Progenitor cell of endocrine pancreas (in vitro differentiated cells): ENCODE results near the gene PPP2R3B. TPM values are rescaled to one million over a fixed set of nuclear protein-coding genes. Genes with fewer than 3 reads are reported as not detected.

Source experiments
- DNase-seq: peaks from one replicate; pipeline ENCODE4 v3.0.0; 2021; ENCODE audit warnings: low spot score; ENCODE audit not compliant: unreplicated experiment
- H3K27ac Mint-ChIP-seq: 2 replicates; pipeline ENCODE4 v1.8.0; 2021; ENCODE audit warnings: mild to moderate bottlenecking, moderate library complexity, mixed read lengths
- H3K27me3 Mint-ChIP-seq: 2 replicates; pipeline ENCODE4 v1.8.0; 2021; ENCODE audit warnings: mixed read lengths
- H3K36me3 Mint-ChIP-seq: 2 replicates; pipeline ENCODE4 v1.8.0; 2022; ENCODE audit warnings: mixed read lengths; ENCODE audit not compliant: insufficient read depth
- H3K4me1 Mint-ChIP-seq: 2 replicates; pipeline ENCODE4 v1.8.0; 2021; ENCODE audit warnings: low read depth, mixed read lengths
- H3K4me3 Mint-ChIP-seq: 2 replicates; pipeline ENCODE4 v1.8.0; 2021; ENCODE audit warnings: low read depth, mild to moderate bottlenecking, moderate library complexity, mixed read lengths
- H3K9me3 Mint-ChIP-seq: 2 replicates; pipeline ENCODE4 v1.8.0; 2021; ENCODE audit warnings: low read depth, mixed read lengths
- total RNA-seq: library from RNA; stranded (reverse); gene quantifications from 2 replicates; pipeline ENCODE4 v1.2.1, GENCODE V29; 2021
- TF ChIP-seq, protein P1 (sequence below): fragments of 200-600 bp; sonication (generic); IDR thresholded peaks from one replicate; pipeline ENCODE4 v1.5.0; 2021; ENCODE audit warnings: antibody characterized with exemption, mild to moderate bottlenecking; ENCODE audit not compliant: unreplicated experiment

Gene PPP2R3B
- total RNA-seq, 1 donor from 2014 or later = 72.6 TPM

DNA sequence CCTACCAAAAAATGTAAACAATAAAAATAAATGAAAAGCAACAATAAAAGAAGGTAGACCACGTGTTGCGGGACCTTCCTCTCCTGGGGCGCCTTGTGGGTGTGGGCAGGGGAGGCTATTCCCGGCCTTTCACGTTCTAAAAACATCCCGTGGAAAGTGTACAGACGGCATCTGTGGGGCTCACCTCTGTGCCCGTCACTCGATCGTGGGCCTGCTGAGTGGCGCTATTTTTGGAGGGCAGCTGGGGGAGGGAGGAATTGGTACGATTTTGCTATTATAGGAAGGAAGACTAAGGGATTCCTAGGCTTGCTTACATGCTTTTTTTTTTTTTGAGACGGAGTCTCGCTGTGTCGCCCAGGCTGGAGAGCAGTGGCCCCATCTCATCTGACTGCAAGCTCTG lies 13.6 kb upstream of the PPP2R3B start:
- TF ChIP-seq, protein P1, sequence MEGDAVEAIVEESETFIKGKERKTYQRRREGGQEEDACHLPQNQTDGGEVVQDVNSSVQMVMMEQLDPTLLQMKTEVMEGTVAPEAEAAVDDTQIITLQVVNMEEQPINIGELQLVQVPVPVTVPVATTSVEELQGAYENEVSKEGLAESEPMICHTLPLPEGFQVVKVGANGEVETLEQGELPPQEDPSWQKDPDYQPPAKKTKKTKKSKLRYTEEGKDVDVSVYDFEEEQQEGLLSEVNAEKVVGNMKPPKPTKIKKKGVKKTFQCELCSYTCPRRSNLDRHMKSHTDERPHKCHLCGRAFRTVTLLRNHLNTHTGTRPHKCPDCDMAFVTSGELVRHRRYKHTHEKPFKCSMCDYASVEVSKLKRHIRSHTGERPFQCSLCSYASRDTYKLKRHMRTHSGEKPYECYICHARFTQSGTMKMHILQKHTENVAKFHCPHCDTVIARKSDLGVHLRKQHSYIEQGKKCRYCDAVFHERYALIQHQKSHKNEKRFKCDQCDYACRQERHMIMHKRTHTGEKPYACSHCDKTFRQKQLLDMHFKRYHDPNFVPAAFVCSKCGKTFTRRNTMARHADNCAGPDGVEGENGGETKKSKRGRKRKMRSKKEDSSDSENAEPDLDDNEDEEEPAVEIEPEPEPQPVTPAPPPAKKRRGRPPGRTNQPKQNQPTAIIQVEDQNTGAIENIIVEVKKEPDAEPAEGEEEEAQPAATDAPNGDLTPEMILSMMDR = no peak
- no peaks in the 10 kb centered on the region for H3K9me3 Mint-ChIP-seq
- no peaks in the 10 kb centered on the region for H3K27me3 Mint-ChIP-seq
- H3K27ac Mint-ChIP-seq = no peak overlapping the region
- no peak overlapping the region for H3K4me3 Mint-ChIP-seq
- DNase-seq = no peak
- no peaks in the 10 kb centered on the region for H3K4me1 Mint-ChIP-seq
- no peaks in the 10 kb centered on the region for H3K36me3 Mint-ChIP-seq

DNA sequence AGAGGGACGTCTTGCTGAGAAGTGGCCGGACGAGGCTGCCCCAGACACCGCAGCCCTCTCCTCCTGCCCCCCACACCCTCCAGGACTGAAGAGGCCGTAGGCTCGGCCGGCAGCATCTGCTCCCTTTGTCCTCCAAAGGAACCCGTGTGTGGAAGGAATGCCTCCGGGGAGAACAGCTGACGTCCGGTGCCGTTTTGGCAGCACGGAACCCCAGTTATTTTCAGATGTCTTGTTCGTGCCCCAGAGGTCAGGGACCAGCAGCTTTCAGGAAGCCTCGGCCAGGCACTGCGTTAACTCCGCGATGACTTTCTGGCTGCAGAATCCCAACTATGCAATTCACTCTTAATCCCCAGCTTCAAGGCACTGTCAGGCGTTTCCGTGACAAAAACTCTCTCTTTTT lies 10.9 kb upstream of the PPP2R3B start:
- Mint-ChIP-seq H3K9me3 (no peaks in the 10 kb centered on the region), H3K4me1 (no peaks in the 10 kb centered on the region), H3K27me3 (no peaks in the 10 kb centered on the region), H3K36me3 (no peaks in the 10 kb centered on the region), H3K27ac (no peak overlapping the region), H3K4me3 (no peak overlapping the region)
- TF ChIP-seq, protein P1 = no peak
- DNase-seq = no peak

DNA sequence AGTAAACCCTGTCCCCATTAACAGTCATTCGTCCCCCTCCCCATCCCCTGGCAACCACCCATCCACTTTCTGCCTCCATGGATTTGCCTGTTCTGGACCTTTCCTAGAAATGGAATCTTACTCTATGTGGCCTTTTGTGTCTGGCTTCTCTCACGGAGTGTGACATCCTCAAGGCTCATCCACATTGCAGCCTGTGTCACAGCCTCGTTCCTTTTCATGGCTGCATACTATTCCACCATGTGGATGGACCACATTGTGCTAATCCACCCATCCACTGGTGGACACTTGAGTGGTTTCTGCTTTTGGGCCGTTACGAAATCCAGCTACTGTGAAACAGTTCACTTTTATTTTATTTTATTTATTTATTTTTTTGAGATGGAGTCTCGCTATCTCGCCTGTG lies 8.1 kb upstream of the PPP2R3B start:
- Mint-ChIP-seq H3K4me3 (no peak overlapping the region), H3K4me1 (no peaks in the 10 kb centered on the region), H3K27me3 (no peaks in the 10 kb centered on the region), H3K27ac (no peak overlapping the region), H3K36me3 (no peaks in the 10 kb centered on the region), H3K9me3 (no peaks in the 10 kb centered on the region)
- DNase-seq = no peak
- TF ChIP-seq, protein P1 = no peak

DNA sequence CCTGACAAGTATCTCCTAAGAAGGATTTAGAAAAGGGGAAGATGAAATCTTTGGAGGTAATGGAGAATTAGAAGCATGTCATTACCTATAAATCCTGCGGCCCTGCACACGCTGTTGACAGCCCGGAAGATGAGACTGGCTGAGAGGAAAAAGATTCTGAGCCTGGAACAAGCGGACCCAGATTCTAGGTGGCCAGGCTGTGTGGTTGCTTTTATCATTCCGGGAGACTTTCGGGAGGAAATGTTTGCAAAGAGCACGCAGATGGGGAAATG lies 5.8 kb upstream of the PPP2R3B start:
- Mint-ChIP-seq H3K27ac (no peak overlapping the region), H3K9me3 (no peaks in the 10 kb centered on the region), H3K36me3 (no peaks in the 10 kb centered on the region), H3K27me3 (no peaks in the 10 kb centered on the region), H3K4me3 (no peak overlapping the region), H3K4me1 (no peaks in the 10 kb centered on the region)
- TF ChIP-seq, protein P1 = no peak
- DNase-seq = no peak

DNA sequence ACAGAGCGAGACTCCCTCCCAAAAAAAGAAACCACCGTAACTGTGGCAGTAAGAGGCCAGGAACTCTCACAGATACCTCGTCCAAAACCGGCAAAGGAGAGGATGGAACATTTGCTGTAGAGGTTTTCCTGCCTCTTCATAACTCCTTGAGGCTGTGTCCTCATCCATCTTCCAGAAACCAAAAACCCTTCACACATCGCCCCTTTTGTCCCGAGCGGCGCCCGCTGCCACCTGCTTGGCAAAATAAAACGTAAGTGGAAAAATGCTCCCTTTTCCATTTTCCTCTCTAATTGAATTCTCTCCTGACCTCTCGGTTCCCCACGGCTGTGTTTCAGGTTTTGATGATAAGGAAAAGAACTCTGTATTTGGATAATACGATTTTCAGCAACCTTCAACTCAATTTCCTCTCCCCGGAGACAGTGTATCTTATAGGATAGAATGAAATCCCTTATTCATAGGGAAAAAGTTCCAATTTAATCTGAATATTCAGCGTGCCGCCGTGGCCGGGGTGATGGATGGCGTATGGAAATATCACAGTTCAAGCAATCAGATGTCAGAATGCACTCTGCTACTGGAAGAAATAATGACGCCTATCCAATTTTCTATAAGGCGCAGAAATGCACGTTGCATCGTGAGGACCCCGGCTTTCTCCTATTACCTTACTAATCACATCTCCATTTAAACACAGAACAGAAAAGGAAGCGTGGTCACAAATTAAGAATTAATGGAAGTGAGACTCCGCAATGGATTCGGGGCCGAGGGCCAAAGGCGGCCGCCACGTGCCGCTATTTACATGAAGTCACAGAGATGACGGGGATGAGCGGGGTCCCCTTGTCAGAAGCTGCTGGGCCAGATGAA lies 5.2 kb upstream of the PPP2R3B start:
- Mint-ChIP-seq H3K36me3 (no peaks in the 10 kb centered on the region), H3K27me3 (no peaks in the 10 kb centered on the region), H3K4me1 (peaks cover 2% of the 10 kb centered on the region), H3K27ac (no peak overlapping the region), H3K9me3 (no peaks in the 10 kb centered on the region), H3K4me3 (no peak overlapping the region)
- TF ChIP-seq, protein P1 = no peak
- no peak for DNase-seq
